Measurements from ENCODE around the gene MPO. TPM values are rescaled to one million over a fixed set of nuclear protein-coding genes. Genes with fewer than 3 reads are reported as not detected.

The MPO gene
- total RNA-seq, 1 experiment from 2014 or later, result 0.19 TPM

- no peak for TF ChIP-seq CTCF (IDR thresholded peaks at IDR 0.05; ENCODE audit: unreplicated experiment)
- intact Hi-C loops (cut with micrococcal nuclease), result no loop called here
- Mint-ChIP-seq H3K27me3 (ENCODE audit: insufficient read depth, unreplicated experiment) (peaks cover 38% of the 10 kb centered on the region), H3K4me3 (ENCODE audit: unreplicated experiment) (no peak overlapping the region), H3K36me3 (ENCODE audit: insufficient read depth, unreplicated experiment) (no peaks in the 10 kb centered on the region), H3K4me1 (ENCODE audit: insufficient read depth, unreplicated experiment) (peaks cover 5% of the 10 kb centered on the region), H3K27ac (ENCODE audit: low read depth, unreplicated experiment) (no peak overlapping the region), H3K9me3 (ENCODE audit: unreplicated experiment) (no peaks in the 10 kb centered on the region)
- ChIA-PET CTCF (interaction anchor here (0.9 kb wide), 1 partner anchor 125 kb away, joined by 4 read pairs; no protein-coding TSS in a partner anchor), POLR2A (interaction anchor here (1.0 kb wide), 1 partner anchor 28 kb away, joined by 4 read pairs; the partner anchor contains the start of gene SUPT4H1)
- no TSS peak for BruUV-seq (replicated peaks)
- DNase-seq (ENCODE audit: unreplicated experiment), result no peak
These were observed 42.8 kb upstream of the MPO start for GRCh38 chr17:58323366-58324055.

GRCh38 chr17:58322581-58323185 is 41.9 kb upstream of the MPO start:
- Mint-ChIP-seq H3K9me3 (ENCODE audit: unreplicated experiment) (no peaks in the 10 kb centered on the region), H3K27me3 (ENCODE audit: insufficient read depth, unreplicated experiment) (peaks cover 30% of the 10 kb centered on the region), H3K4me1 (ENCODE audit: insufficient read depth, unreplicated experiment) (peaks cover 6% of the 10 kb centered on the region), H3K36me3 (ENCODE audit: insufficient read depth, unreplicated experiment) (no peaks in the 10 kb centered on the region), H3K4me3 (ENCODE audit: unreplicated experiment) (no peak overlapping the region), H3K27ac (ENCODE audit: low read depth, unreplicated experiment) (no peak overlapping the region)
- ChIA-PET POLR2A (interaction anchor here (0.6 to 1.2 kb wide), 3 partner anchors 29 to 95 kb away, joined by 3 to 4 read pairs (median 4); partner anchors contain the start of gene SUPT4H1), CTCF (interaction anchor here (0.6 to 1.3 kb wide), 4 partner anchors 20 to 129 kb away, joined by 3 to 4 read pairs (median 3); no protein-coding TSS in a partner anchor)
- no peak for TF ChIP-seq CTCF (IDR thresholded peaks at IDR 0.05; ENCODE audit: unreplicated experiment)
- no peak for DNase-seq (ENCODE audit: unreplicated experiment)
- intact Hi-C loops (cut with micrococcal nuclease), result no loop called here
- no TSS peak for BruUV-seq (replicated peaks)

GRCh38 chr17:58321571-58322525 is 41.1 kb upstream of the MPO start:
- TF ChIP-seq CTCF (IDR thresholded peaks at IDR 0.05; ENCODE audit: unreplicated experiment), result no peak
- CTCF ChIA-PET, result interaction anchor here (0.5 to 1.3 kb wide), 6 partner anchors 21 to 417 kb away, joined by 3 to 4 read pairs (median 3); no protein-coding TSS in a partner anchor
- BruUV-seq (replicated peaks), result no TSS peak
- no peak for DNase-seq (ENCODE audit: unreplicated experiment)
- Mint-ChIP-seq H3K27ac (ENCODE audit: low read depth, unreplicated experiment) (no peak overlapping the region), H3K4me1 (ENCODE audit: insufficient read depth, unreplicated experiment) (peaks cover 11% of the 10 kb centered on the region), H3K36me3 (ENCODE audit: insufficient read depth, unreplicated experiment) (no peaks in the 10 kb centered on the region), H3K4me3 (ENCODE audit: unreplicated experiment) (no peak overlapping the region), H3K27me3 (ENCODE audit: insufficient read depth, unreplicated experiment) (peaks cover 22% of the 10 kb centered on the region), H3K9me3 (ENCODE audit: unreplicated experiment) (no peaks in the 10 kb centered on the region)
- POLR2A ChIA-PET, result interaction anchor here (0.6 to 1.8 kb wide), 6 partner anchors 23 to 1364 kb away, joined by 3 to 5 read pairs (median 4); partner anchors contain the start of genes RNF43 and SUPT4H1
- intact Hi-C loops (cut with micrococcal nuclease), result no loop called here

Measured in MCF 10A (cell line).